HEK293 (cell line): Measurements from ENCODE around the gene BRF1.

Experiments
- CTCF ChIA-PET: fragments of 350-600 bp; formaldehyde crosslinking; extraction: SDS; loops from one replicate; lab custom pipeline; 2021; ENCODE audit warnings: antibody characterized with exemption; lab: Yijun Ruan, JAX
- POLR2A ChIA-PET: fragments of 300-600 bp; formaldehyde crosslinking; extraction: SDS; loops from one replicate; lab custom pipeline; 2020; ENCODE audit warnings: antibody characterized with exemption, inconsistent platforms; lab: Yijun Ruan, JAX
- H3K27ac ChIP-seq: fragments of 200-500 bp; sonication (Bioruptor generic); 2 replicates; pipeline ENCODE4 v1.5.1; 2014; ENCODE audit warnings: low read depth, low read length, control low read depth, inconsistent platforms; ENCODE audit errors: extremely low read depth
- H3K36me3 ChIP-seq, 2 experiments: fragments of 200-500 bp in 1 of 2; sonication (Bioruptor generic) in 1 of 2; 1 replicate in 1 of 2; 2 replicates in 1 of 2; pipeline ENCODE4 v1.5.1; 2014 to 2017; ENCODE audit warnings: inconsistent platforms in 2 of 2, low read length in 2 of 2; ENCODE audit not compliant: control insufficient read depth in 2 of 2, insufficient read depth in 1 of 2
- H3K4me1 ChIP-seq: fragments of 200-500 bp; sonication (Bioruptor generic); 2 replicates; pipeline ENCODE4 v1.5.1; 2014; ENCODE audit warnings: mild to moderate bottlenecking, low read length, inconsistent platforms; ENCODE audit not compliant: control insufficient read depth, insufficient read depth
- H3K4me3 ChIP-seq: 2 replicates; pipeline ENCODE4 v1.5.1; 2011; ENCODE audit warnings: low read depth, mild to moderate bottlenecking, control low read depth, low read length, moderate library complexity
- H3K9me3 ChIP-seq: fragments of 200-500 bp; sonication (Bioruptor generic); 2 replicates; pipeline ENCODE4 v1.5.1; 2014; ENCODE audit warnings: low read depth, low read length, inconsistent platforms; ENCODE audit not compliant: control insufficient read depth, insufficient read depth
- ATF2 ChIP-seq: fragments of 450-650 bp; formaldehyde crosslinking; IDR thresholded peaks from 2 replicates; pipeline ENCODE4 v1.5.1; 2016; ENCODE audit warnings: missing biosample characterization, missing genetic modification characterization, low read depth
- GLIS1 ChIP-seq: fragments of 450-650 bp; formaldehyde crosslinking; IDR thresholded peaks from 2 replicates; pipeline ENCODE4 v1.5.1; 2016; ENCODE audit warnings: missing biosample characterization, missing genetic modification characterization
- KLF1 ChIP-seq: fragments of 450-650 bp; formaldehyde crosslinking; IDR thresholded peaks from 2 replicates; pipeline ENCODE4 v1.5.1; 2016; ENCODE audit warnings: missing biosample characterization, missing genetic modification characterization
- PRDM2 ChIP-seq: fragments of 450-650 bp; formaldehyde crosslinking; IDR thresholded peaks from 2 replicates; pipeline ENCODE4 v1.5.1; 2016; ENCODE audit warnings: missing biosample characterization, missing genetic modification characterization, borderline replicate concordance
- YY2 ChIP-seq: fragments of 450-650 bp; formaldehyde crosslinking; IDR thresholded peaks from 2 replicates; pipeline ENCODE4 v1.5.1; 2016; ENCODE audit warnings: missing biosample characterization, missing genetic modification characterization
- ZBTB10 ChIP-seq: fragments of 450-650 bp; formaldehyde crosslinking; IDR thresholded peaks from 2 replicates; pipeline ENCODE4 v1.5.1; 2016; ENCODE audit warnings: missing biosample characterization, missing genetic modification characterization
- ZBTB8A ChIP-seq: fragments of 450-650 bp; formaldehyde crosslinking; IDR thresholded peaks from 2 replicates; pipeline ENCODE4 v1.5.1; 2016; ENCODE audit warnings: missing biosample characterization, missing genetic modification characterization
- ZIC2 ChIP-seq: fragments of 450-650 bp; formaldehyde crosslinking; IDR thresholded peaks from 2 replicates; pipeline ENCODE4 v1.5.1; 2016; ENCODE audit warnings: missing biosample characterization, missing genetic modification characterization
- ZSCAN16 ChIP-seq: fragments of 450-650 bp; formaldehyde crosslinking; IDR thresholded peaks from 2 replicates; pipeline ENCODE4 v1.5.1; 2016; ENCODE audit warnings: missing biosample characterization, missing genetic modification characterization

BRF1 gene

GRCh38 chr14:105160776-105161175 is 140.0 kb downstream of the BRF1 start (continued):
- no peak for TF ChIP-seq PRDM2 (tag by site-specific recombination)

- Histone ChIP-seq H3K4me3 (no peak overlapping the region), H3K9me3 (no peaks in the 10 kb centered on the region), H3K27ac (no peak overlapping the region), H3K4me1 (peaks cover 5% of the 10 kb centered on the region; the same call in 1 of the 2 replicates), H3K36me3 (peaks cover 0 to 24% of the 10 kb centered on the region in 2 experiments; a peak in 1 of 3 replicates)
- TF ChIP-seq YY2 (tag by site-specific recombination), result no peak
- peak; percentile 98 for TF ChIP-seq GLIS1 (tag by site-specific recombination)
- TF ChIP-seq KLF1 (tag by site-specific recombination), result peak; percentile 20; the same call in 1 of the 2 replicates
- 0 out of 2 replicates have a peak, but pooled peaks have one; percentile 14 for TF ChIP-seq ZBTB8A (tag by site-specific recombination)
- TF ChIP-seq ZIC2 (tag by site-specific recombination), result peak; percentile 51
- no peak for TF ChIP-seq ATF2 (tag by site-specific recombination)
- TF ChIP-seq ZBTB10, result 0 out of 2 replicates have a peak, but pooled peaks have one; percentile 42
- TF ChIP-seq ZSCAN16 (tag by site-specific recombination), result 0 out of 2 replicates have a peak, but pooled peaks have one; percentile 21
- ChIA-PET CTCF (interaction anchor here (0.8 kb wide), 1 partner anchor 9 kb away, joined by 3 read pairs; no protein-coding TSS in a partner anchor), POLR2A (no interaction called here)
Measured at GRCh38 chr14:105159344-105159743, 141.5 kb downstream of the BRF1 start.
